Stimulated activated CD8-positive, alpha-beta memory T cell treated with anti-CD3 and anti-CD28 coated beads, Interleukin-15, amount 100 ng/mL, for 24 hours (primary cell): ENCODE results near the gene CACNA1I.
"Not testable (repeated sequence)": the region's sequence is repeated elsewhere in the genome, so short reads cannot be mapped to it uniquely, and the experiment has no call there.

Experiments
- DNase-seq: peaks from one replicate; pipeline ENCODE4 v3.0.0-alpha.2; 2020; ENCODE audit warnings: low read depth

CACNA1I gene

GRCh38 chr22:39570665-39571064 lies at the start of gene CACNA1I:
Gene CACNA1I, plus strand, starts transcription at chr22:39570753. Its CDS starts 0 bp downstream, at chr22:39570753.
- no peak for DNase-seq

- not testable (repeated sequence) for DNase-seq
Measured at GRCh38 chr22:39521106-39521885, 49.3 kb upstream of the CACNA1I start.

GRCh38 chr22:39522091-39522490 lies 48.5 kb upstream of the CACNA1I start:
- DNase-seq, result not testable (repeated sequence)

- no peak for DNase-seq
Measured at GRCh38 chr22:39522567-39523300, 47.8 kb upstream of the CACNA1I start.

GRCh38 chr22:39524089-39524752 lies 46.3 kb upstream of the CACNA1I start:
- no peak for DNase-seq

GRCh38 chr22:39524753-39525657 lies 45.5 kb upstream of the CACNA1I start:
- no peak for DNase-seq

GRCh38 chr22:39525658-39525975 lies 44.9 kb upstream of the CACNA1I start:
- no peak for DNase-seq

GRCh38 chr22:39526736-39527171 lies 43.8 kb upstream of the CACNA1I start:
- DNase-seq, result no peak

GRCh38 chr22:39527481-39527961 lies 43.0 kb upstream of the CACNA1I start:
- no peak for DNase-seq

- DNase-seq, result no peak
Measured at GRCh38 chr22:39528080-39528661, 42.4 kb upstream of the CACNA1I start.

GRCh38 chr22:39528681-39529486 lies 41.7 kb upstream of the CACNA1I start:
- peak; percentile 74 for DNase-seq

GRCh38 chr22:39529487-39529851 lies 41.1 kb upstream of the CACNA1I start:
- DNase-seq, result no peak

- no peak for DNase-seq
Measured at GRCh38 chr22:39530116-39530515, 40.4 kb upstream of the CACNA1I start.

- no peak for DNase-seq
Measured at GRCh38 chr22:39530692-39531331, 39.7 kb upstream of the CACNA1I start.

GRCh38 chr22:39532215-39533073 lies 38.1 kb upstream of the CACNA1I start, which contains the start of gene RPS19BP1:
Gene RPS19BP1, minus strand, starts transcription at chr22:39532748. Its CDS starts 10 bp downstream, at chr22:39532738.
- DNase-seq, result peak; percentile 94

- no peak for DNase-seq
Measured at GRCh38 chr22:39534092-39534506, 36.5 kb upstream of the CACNA1I start.

GRCh38 chr22:39534591-39535356 lies 35.8 kb upstream of the CACNA1I start:
- peak; percentile 83 for DNase-seq

GRCh38 chr22:39535357-39535725 lies 35.2 kb upstream of the CACNA1I start:
- no peak for DNase-seq
